Fibroblast of villous mesenchyme (primary cell): Measurements from ENCODE around the gene ODF4. TPM values are rescaled to one million over a fixed set of nuclear protein-coding genes. Genes with fewer than 3 reads are reported as not detected.
"Not testable (repeated sequence)": the region's sequence is repeated elsewhere in the genome, so short reads cannot be mapped to it uniquely, and the experiment has no call there.

Experiments used
- DNase-seq: peaks from one replicate; pipeline ENCODE4 v3.0.0-alpha.2; 2010; ENCODE audit warnings: low read depth
- H3K4me3 ChIP-seq: 2 replicates; pipeline ENCODE4 v1.5.1; 2011; ENCODE audit warnings: low read depth, mild to moderate bottlenecking, low read length
- CTCF ChIP-seq: IDR thresholded peaks from 2 replicates; pipeline ENCODE4 v1.5.1; 2012; ENCODE audit warnings: low read depth, mild to moderate bottlenecking, low read length; ENCODE audit not compliant: insufficient read depth
- small RNA-seq: library from RNA; depleted of rRNA; stranded (forward); fragments of <200 nt; gene quantifications from one replicate; pipeline ENCODE3, GENCODE V24; 2012
- total RNA-seq: library from RNA; depleted of rRNA; stranded (reverse); fragments of >200 nt; gene quantifications from 2 replicates; pipeline ENCODE4 v1.2.3, GENCODE V29; 2012

The ODF4 gene
- total RNA-seq, 1 donor, result not detected

- no peak for TF ChIP-seq CTCF
- no peak overlapping the region for H3K4me3 ChIP-seq
- DNase-seq, result no peak
Measured at GRCh38 chr17:8392674-8393469, 53.2 kb downstream of the ODF4 start.

GRCh38 chr17:8393470-8394231 lies 54.0 kb downstream of the ODF4 start:
- TF ChIP-seq CTCF, result no peak
- no peak for DNase-seq

DNA sequence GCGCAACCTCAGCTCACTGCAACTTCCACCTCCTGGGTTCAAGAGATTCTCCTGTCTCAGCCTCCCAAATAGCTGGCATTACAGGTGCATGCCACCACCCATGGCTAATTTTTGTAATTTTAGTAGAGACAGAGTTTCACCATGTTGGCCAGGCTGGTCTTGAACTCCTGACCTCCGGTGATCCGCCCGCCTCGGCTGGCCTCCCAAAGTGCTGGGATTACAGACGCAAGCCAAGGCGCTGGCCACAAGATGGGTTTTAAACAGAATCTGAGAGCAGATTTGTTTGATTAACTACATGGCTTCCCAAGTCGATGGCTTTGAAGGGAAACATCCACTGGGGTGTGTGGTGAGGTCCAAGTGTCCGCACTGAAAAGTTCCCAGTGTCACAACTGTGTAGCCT lies 54.9 kb downstream of the ODF4 start:
- DNase-seq, H3K4me3 ChIP-seq: not testable (repeated sequence)

More at GRCh38 chr17:8393470-8394231, 54.0 kb downstream of the ODF4 start:
- H3K4me3 ChIP-seq, result no peak overlapping the region

Small RNA genes lying within 50 kb of the gene (small RNA-seq; reads per million reads assigned to genes)
- gene RF00265, result not detected

Other genes starting within 250 kb of the ODF4 start
- gene ALOXE3, start 221.3 kb upstream of the ODF4 start, total RNA-seq, result not detected in 2 replicates
- gene HES7, start 215.7 kb upstream of the ODF4 start, total RNA-seq, result not detected in 2 replicates
- 5.5 and 12.5 TPM in 2 replicates for gene PER1, start 187.4 kb upstream of the ODF4 start, total RNA-seq
- gene VAMP2, start 176.9 kb upstream of the ODF4 start, total RNA-seq, result 5.6 and 6.1 TPM in 2 replicates
- gene TMEM107, start 163.5 kb upstream of the ODF4 start, total RNA-seq, result 15.5 and 23.7 TPM in 2 replicates
- 6.0 and 8.4 TPM in 2 replicates for gene BORCS6, start 149.7 kb upstream of the ODF4 start, total RNA-seq
- 12.9 and 19.0 TPM in 2 replicates for gene AURKB, start 129.3 kb upstream of the ODF4 start, total RNA-seq
- 6.0 and 10.3 TPM in 2 replicates for gene CTC1, start 91.8 kb upstream of the ODF4 start, total RNA-seq
- gene PFAS, start 90.6 kb upstream of the ODF4 start, total RNA-seq, result 38.0 and 41.9 TPM in 2 replicates
- 8.2 and 13.5 TPM in 2 replicates for gene RANGRF, start 51.2 kb upstream of the ODF4 start, total RNA-seq
- 0.86 and 0.97 TPM in 2 replicates for gene SLC25A35, start 44.4 kb upstream of the ODF4 start, total RNA-seq
- not detected in 2 replicates for gene ARHGEF15, start 29.6 kb upstream of the ODF4 start, total RNA-seq
- 2,045 and 2,110 TPM in 2 replicates for gene RPL26, start 43.4 kb downstream of the ODF4 start, total RNA-seq
- not detected in 2 replicates for gene RNF222, start 58.0 kb downstream of the ODF4 start, total RNA-seq
- 79.6 and 87.7 TPM in 2 replicates for gene NDEL1, start 96.0 kb downstream of the ODF4 start, total RNA-seq